ENCODE results near the gene ZNHIT6. TPM values are rescaled to one million over a fixed set of nuclear protein-coding genes. Genes with fewer than 3 reads are reported as not detected.

ZNHIT6 gene
- total and polyA plus RNA-seq, 9 donors = 12.0 to 23.6 (median 19.2) TPM

DNA sequence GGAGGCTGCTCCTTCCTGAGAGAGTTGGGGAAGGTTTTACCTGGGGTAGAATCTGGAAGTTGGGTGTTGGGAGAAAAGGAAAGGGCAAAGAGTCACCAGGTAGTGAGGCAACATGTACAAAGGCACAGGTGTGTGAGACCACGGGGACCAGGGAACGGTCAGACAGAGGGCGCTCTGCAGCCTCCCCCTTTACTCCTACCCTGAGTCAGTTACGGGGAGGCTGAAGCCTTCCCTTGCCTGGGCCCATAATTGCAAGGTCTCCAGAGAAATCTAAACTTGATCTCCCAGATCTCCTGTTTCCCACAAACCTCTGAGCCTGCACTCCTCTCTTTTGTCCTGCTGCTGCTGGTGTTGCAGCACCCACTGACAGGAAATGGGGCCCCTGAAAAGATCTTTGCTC is 105.7 kb downstream of the ZNHIT6 start:
- WGBS (ENCODE audit: insufficient coverage) = 73% methylated on average over 2 of the region's 4 CpGs
- no peak overlapping the region for H3K4me3 ChIP-seq (ENCODE audit: low read length)
- no peaks in the 10 kb centered on the region for H3K4me1 ChIP-seq (ENCODE audit: control insufficient read depth, insufficient read depth, low read length)

GRCh38 chr1:85601901-85602300 is 106.3 kb downstream of the ZNHIT6 start:
- no peaks in the 10 kb centered on the region for H3K9me3 ChIP-seq (replicated peaks; ENCODE audit: control insufficient read depth, low read depth, low read length)
- no peak for DNase-seq
- H3K27me3 ChIP-seq (ENCODE audit: control insufficient read depth, insufficient read depth, low read length) = no peaks in the 10 kb centered on the region
- no peaks in the 10 kb centered on the region for H3K36me3 ChIP-seq (ENCODE audit: control insufficient read depth, insufficient read depth, low read length)
- H3K27ac ChIP-seq (ENCODE audit: low read length) = no peak overlapping the region
- H3K4me3 ChIP-seq (ENCODE audit: low read length) = no peak overlapping the region
- no peaks in the 10 kb centered on the region for H3K4me1 ChIP-seq (ENCODE audit: control insufficient read depth, insufficient read depth, low read length)
- 80% methylated on average over 1 of the region's 4 CpGs for WGBS (ENCODE audit: insufficient coverage)

More for the DNA sequence above, 105.7 kb downstream of the ZNHIT6 start:
- no peak for DNase-seq
- H3K9me3 ChIP-seq (replicated peaks; ENCODE audit: control insufficient read depth, low read depth, low read length) = no peaks in the 10 kb centered on the region
- no peaks in the 10 kb centered on the region for H3K27me3 ChIP-seq (ENCODE audit: control insufficient read depth, insufficient read depth, low read length)
- no peaks in the 10 kb centered on the region for H3K36me3 ChIP-seq (ENCODE audit: control insufficient read depth, insufficient read depth, low read length)
- no peak overlapping the region for H3K27ac ChIP-seq (ENCODE audit: low read length)

GRCh38 chr1:85599681-85600080 is 108.6 kb downstream of the ZNHIT6 start:
- H3K4me3 ChIP-seq (ENCODE audit: low read length) = no peak overlapping the region
- no peaks in the 10 kb centered on the region for H3K4me1 ChIP-seq (ENCODE audit: control insufficient read depth, insufficient read depth, low read length)
- 60% methylated on average over 1 of the region's 2 CpGs for WGBS (ENCODE audit: insufficient coverage)
- H3K9me3 ChIP-seq (replicated peaks; ENCODE audit: control insufficient read depth, low read depth, low read length) = no peaks in the 10 kb centered on the region
- no peak overlapping the region for H3K27ac ChIP-seq (ENCODE audit: low read length)
- no peaks in the 10 kb centered on the region for H3K27me3 ChIP-seq (ENCODE audit: control insufficient read depth, insufficient read depth, low read length)
- no peaks in the 10 kb centered on the region for H3K36me3 ChIP-seq (ENCODE audit: control insufficient read depth, insufficient read depth, low read length)
- DNase-seq = no peak

Other genes starting within 250 kb of the ZNHIT6 start
- gene DDAH1, start 243.3 kb downstream of the ZNHIT6 start, total RNA-seq = 29.7 TPM
- 10 to 100 TPM; 29.6 to 51.2 (median 38.1) TPM for gene DDAH1, start 243.3 kb downstream of the ZNHIT6 start, polyA plus RNA-seq (ENCODE audit: insufficient read depth in 1 of 8, insufficient read length in 8 of 8, low replicate concordance in 1 of 8)
- 14.2 TPM for gene CCN1, start 127.7 kb downstream of the ZNHIT6 start, total RNA-seq
- 100 to 1,000 TPM in 1 of 8 donors, 10 to 100 TPM in 7; 37.6 to 152 (median 64.6) TPM for gene CCN1, start 127.7 kb downstream of the ZNHIT6 start, polyA plus RNA-seq (ENCODE audit: insufficient read depth in 1 of 8, insufficient read length in 8 of 8, low replicate concordance in 1 of 8)